ENCODE data around the gene FABP6.
A peak's percentile ranks its signal among the peaks of the same experiment; 100 is the strongest.
"Not testable (repeated sequence)": the region's sequence is repeated elsewhere in the genome, so short reads cannot be mapped to it uniquely, and the experiment has no call there.

The FABP6 gene, protein sequence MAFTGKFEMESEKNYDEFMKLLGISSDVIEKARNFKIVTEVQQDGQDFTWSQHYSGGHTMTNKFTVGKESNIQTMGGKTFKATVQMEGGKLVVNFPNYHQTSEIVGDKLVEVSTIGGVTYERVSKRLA

DNA sequence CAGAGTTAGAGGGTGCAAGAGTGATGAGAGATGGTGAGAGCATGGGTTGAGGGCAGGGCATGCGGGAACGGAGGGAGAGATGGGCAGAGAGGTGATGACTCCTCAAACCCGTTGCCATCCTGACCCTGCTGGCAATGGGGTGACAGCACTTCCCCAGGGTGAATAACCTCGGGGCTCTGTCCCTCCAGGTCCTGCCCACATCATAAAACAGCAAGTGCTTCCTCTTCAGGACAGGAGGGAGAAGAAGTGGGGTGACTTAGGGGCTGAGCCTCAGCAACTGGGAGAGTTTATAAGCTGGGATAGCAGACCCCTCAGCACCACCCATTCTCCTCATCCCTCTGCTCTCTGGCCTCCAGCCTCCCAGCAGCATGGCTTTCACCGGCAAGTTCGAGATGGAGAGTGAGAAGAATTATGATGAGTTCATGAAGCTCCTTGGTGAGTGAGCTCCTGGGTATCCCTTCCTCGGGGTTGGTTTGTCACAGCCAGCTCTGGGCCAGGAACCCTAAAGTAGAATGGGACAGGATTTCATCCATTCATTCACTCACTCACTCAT, at the start of gene FABP6:
Gene FABP6 (plus strand): TSS at position 317 of the 553 bp plus-strand sequence. CDS start 52 bp downstream, at position 369.
- DNase-seq (ENCODE audit: low spot score) = no peak

DNA sequence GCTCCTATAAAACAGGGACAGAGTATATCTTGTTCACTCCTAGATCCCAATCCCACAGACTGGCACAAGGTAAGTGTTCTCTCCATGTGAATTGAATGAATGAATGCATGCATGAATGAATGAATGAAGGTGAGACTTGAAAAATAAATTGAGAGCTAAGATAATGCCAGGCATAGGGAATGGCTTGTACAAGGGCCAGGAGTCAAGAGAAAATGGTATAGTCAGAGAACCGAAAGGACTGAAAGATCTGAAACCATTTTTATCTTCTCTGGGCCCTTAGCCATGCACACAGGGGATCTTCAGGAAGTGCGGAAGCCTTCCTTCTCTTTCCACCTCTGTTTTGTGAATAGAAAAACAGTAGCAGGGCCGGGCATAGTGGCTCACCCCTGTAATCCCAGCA, 48.4 kb upstream of the FABP6 start:
- no peak for DNase-seq (ENCODE audit: low spot score)

DNA sequence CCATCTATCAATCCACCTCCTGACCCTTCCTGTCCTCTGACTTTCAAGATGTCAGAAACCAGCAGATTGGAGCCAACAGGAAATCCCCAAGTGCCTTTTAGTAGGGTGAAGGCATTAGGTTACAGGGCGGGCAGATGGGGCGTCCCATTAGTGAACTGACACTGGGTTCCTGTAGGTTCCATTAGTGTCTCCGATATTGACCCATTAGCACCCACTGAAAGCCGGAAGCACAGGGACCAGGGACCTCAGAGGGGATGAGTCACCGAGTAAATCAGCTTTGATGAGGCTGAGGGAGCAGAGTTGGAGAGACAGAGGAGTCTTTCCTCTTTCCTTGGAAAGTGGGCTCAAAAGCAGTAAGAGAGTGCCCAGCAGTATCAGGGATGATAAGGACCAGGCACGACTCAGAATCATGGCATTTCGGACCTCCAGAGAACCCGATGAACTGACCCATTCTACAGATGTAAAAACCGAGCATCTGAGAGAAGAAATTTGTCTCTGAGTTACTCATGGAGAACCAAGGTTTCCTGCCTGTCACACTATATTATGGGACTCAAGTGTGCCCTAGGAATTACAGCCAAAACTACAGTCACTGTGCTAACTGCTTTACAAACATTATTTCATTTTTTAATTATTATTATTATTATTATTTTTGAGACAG, 47.2 kb upstream of the FABP6 start:
- DNase-seq (ENCODE audit: low spot score) = no peak

DNA sequence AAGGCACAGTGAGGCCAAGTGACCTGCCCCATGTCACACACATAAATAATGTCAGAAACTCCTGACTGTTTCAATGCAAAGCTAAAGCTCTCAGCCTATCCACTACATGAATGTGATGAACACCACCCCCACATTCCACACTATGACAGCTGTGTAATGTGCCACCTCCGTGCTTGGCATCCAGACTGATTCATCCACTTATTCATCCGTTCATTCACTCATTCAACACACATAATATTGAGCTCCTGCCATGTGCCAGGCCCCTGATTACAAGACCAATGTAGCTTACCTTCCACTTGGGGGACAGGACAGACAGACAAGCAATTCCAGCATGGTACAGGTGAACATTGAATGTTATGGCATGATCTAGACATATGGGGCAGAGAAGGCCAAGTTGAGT, 46.2 kb upstream of the FABP6 start:
- DNase-seq (ENCODE audit: low spot score) = peak; percentile 78

DNA sequence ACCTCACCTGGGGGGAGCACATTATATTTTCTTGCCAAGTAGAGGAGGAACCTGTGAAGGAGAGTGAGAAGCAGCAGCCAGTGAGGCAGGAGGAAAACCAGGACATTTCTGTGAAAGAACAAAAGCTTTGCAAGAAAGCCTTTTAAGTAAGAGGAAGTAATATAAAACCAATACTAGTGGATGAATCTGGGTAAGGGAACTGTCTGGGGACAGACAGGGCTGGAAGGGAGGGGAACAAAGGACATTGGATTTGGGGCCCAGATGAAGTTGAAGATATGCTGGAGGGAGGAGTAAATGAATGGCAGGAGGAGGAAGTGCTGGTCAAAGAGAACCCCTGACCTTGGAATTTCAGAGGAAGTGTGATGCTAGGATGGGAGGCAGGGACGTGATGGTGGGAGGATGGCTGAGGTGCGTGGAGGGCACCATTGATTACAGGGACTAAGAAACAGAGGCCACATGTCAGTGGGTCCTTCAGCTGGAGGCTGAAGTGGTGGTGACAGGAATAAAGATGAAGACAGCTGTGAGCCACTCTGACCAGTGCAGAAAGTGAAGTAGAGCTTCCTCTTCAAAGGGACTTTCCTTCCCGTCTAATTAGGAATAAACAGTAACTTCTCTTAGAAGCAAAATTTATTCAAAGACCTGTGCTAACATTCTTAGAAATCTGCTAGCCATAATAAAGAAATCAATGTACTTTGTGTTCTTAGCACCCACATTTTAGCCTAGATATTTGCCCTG, 43.5 kb upstream of the FABP6 start:
- no peak for DNase-seq (ENCODE audit: low spot score)

DNA sequence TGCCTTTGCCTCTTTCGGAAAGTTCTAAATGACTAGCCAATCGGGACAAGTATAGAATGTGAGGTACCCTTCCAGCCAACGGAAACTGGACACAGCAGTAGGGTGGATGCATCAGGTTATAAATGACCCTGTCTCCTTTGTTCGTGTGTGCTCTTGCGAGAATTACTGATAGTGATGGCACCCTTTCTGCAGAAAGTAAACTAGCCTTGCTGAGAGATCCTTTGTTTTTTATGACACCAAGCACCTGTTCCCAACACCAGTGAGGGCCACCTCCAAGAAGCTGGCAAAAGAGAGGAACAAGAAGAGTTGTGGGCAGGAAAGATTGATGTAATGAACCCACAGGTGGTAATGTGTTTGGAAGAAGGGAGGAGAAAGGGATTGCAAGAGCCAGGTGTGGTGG, 42.8 kb upstream of the FABP6 start:
- no peak for DNase-seq (ENCODE audit: low spot score)

DNA sequence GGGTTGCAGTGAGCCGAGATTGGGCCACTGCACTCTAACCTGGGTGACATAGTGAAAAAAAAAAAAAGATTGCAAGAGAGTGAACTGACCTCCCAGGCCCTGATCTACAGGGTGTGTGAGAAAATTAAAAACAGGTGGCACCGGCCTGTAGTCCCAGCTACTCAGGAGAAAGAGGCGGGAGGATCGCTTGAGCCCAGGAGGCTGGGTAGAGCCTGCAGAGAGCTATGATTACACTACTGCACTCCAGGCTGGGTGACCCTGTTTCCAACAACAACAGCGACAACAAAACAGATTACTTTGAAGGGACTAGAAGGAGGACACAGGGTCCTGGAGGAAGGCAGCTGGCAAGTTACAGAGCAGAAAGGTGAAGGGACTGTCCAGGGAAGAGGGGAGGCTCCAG, 42.2 kb upstream of the FABP6 start:
- DNase-seq (ENCODE audit: low spot score) = no peak

DNA sequence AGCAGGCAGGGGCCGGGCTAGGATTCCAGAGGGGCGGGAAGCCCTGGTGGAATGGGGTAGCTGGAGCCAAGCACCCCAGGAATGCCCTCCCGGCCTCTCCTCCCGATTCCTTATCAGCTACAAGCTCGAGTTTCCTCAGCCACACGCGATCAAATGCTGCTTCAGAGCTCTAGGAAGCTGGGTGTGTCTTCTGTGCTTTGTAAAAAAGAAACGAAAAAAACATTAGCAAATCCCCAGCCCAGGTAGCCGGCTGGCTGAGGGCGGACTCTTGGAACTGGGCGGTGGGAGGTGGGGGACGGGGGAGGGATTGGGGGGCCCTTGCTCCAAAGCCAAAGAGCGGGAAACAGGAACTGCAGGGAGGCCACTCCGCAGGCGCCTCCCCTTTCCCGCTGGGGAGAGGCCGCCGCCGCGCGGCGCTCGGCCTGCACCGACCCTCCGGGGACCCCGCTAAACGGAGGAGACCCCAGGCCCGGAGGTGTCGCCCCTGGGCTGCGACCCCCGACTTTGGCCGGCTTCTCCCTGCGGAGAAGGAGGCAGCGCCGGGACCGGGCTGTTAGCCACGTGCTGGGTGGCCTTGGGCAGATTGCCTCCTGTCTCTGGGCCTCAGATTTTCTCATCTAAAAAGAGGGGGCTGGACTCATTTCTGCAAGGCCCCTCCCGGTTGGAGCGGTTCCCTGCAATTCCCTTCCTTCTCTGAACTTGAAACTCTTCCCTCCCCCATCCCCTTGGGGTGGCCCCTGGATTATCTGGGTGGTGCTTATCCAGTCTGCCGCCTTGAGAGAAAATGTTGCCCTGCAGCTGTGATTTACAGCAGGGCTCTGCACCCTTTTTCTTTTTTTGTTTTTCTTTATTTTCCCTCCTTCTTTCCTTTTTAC, 40.9 kb upstream of the FABP6 start:
- DNase-seq (ENCODE audit: low spot score) = no peak

DNA sequence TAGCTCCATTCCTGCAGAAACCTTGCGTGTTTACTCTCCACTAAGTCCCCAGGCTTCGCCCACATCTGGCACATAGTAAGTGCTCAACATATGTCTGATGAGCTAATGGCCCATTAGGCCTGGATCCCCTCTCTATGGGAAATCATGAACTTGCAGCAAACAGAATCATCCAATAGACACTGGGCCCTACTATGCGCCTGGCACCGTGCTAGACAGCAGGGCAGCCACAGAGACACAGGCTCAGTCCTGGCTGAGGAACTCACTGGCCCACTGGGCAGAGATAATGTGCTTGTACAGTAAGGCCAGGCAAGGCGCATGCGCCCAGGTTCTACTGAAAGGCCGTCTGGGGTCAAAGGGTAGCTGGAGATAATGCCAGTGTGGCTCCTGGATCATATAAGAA, 36.9 kb upstream of the FABP6 start:
- DNase-seq (ENCODE audit: low spot score) = no peak

DNA sequence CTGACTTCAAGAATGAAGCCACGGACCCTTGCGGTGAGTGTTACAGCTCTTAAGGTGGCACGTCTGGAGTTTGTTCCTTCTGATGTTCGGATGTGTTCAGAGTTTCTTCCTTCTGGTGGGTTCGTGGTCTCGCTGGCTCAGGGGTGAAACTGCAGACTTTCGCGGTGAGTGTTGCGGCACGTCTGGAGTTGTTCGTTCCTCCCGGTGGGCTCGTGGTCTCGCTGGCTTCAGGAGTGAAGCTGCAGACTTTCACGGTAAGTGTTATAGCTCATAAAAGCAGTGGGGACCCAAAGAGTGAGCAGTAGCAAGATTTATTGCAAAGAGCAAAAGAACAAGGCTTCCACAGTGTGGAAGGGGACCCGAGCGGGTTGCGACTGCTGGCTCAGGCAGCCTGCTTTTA, 36.2 kb upstream of the FABP6 start:
- DNase-seq (ENCODE audit: low spot score) = not testable (repeated sequence)

DNA sequence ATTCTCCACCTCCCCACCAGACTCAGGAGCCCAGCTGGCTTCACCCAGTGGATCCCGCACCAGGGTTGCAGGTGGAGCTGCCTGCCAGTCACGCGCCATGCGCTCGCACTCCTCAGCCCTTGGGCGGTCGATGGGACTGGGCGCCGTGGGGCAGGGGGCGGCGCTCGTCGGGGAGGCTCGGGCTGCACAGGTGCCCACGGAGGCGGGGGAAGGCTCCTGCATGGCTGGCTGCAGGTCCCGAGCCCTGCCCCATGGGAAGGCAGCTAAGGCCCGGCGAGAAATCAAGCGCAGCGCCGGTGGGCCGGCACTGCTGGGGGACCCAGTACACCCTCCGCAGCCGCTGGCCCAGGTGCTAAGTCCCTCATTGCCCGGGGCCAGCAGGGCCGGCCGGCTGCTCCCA, 35.5 kb upstream of the FABP6 start:
- DNase-seq (ENCODE audit: low spot score) = not testable (repeated sequence)

DNA sequence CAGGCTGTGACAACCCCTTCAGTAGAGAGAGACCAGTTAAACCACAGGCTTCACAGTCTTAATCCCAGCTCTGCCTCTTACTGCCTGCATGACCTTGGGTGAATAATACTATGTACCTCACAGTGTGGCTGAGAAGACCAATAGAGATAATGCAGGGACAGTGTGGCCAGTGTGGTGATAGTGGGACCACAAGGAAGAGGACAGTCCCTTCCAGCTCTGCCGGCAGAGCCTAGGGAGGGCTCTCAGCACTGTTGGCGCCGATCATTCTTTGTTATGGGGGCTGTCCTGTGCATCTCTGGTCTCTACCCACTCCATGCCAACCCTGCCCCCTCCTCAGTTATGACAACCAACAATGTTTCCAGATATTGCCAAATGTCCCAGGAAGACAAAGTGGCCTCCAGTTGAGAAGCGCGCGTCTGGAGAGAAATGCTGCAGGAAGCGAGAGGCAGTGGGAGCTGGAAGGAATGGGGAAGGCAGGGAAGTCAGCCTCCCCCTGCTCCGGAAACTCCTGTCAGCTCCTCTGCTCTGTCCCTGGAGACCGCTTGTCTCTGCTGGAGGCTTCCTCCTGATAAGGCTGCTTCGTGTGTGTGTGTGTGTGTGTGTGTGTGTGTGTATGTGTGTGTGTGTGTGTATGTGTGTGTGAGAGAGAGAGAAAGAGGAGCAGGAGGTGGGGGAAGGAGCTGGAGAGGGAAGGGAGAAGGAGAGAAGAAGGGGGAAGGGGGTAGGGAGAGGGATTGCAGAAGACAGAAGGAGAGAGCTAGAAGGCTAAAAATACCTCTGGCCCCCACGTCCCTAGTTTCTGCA, 31.8 kb upstream of the FABP6 start:
- DNase-seq (ENCODE audit: low spot score) = no peak

DNA sequence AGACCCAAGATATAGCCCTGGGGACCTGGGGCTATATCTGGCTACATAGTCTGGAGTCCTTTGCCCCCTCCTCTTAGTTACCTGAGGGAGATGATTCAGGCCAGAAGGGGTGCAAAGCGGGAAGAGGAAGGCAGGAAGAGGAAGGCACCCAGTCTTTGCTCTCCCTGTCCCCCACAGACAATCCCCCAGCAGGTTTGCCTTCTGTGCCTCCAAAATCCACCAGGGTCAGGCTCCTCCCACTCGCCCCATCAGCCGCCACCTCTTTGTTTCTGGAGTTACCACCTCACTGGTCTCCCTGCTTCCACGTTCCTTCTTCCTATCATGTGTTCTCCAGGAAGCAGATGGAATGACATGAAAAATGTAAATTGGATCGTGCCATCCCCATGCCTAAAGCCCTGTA, 31.2 kb upstream of the FABP6 start:
- no peak for DNase-seq (ENCODE audit: low spot score)

DNA sequence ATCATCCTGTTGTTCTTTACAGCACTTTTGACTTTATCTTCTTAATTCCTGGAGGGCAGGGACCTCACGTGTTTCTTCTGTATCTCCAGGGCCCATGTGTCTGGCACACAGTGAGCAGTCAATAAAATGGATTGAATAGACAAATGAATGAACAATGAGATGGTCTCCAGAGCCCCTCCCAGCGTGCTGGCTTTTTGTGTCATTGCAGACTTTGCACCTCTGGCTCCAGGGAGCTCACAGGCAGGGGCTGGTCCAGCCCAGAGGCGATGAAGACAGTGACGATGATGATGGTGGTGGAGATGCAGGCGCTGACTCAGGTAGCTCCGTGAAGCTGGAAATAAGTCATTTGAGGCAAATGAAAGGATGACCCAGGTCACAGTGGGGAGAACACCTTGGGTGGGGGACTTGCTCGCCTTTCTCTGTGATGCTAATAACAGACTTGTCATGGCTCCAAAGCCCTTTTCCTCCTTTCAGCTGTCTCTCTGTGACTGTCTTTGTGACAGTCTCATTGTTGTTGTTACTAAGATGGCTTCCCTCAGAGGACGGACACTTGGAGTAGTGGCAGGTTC, 30.4 kb upstream of the FABP6 start:
- DNase-seq (ENCODE audit: low spot score) = no peak

DNA sequence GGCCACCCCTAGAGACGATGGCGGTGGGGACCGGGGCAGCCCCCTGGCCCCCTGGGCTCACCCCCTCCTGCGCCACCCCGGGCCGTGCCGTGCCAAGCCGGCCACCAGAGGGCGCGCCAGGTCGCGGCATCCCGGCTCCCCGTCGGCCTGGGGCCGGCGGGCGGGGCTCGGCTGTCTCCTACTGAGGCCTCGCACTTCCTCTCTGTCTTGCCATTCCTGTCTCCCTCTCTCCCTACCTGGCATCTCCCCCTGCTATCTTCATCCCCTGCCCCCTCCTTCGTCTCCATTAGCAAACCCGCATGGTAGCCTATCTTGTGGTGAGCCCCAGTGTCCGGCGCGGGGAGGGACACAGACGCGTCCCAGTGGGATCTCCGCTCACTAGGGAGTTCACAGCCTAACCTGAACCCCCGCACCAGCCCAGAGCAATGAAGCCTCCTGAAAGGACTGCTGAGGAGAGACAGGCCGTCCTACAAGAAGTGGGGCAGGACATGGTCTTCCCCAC, 29.8 kb upstream of the FABP6 start:
- peak; percentile 73 for DNase-seq (ENCODE audit: low spot score)

DNA sequence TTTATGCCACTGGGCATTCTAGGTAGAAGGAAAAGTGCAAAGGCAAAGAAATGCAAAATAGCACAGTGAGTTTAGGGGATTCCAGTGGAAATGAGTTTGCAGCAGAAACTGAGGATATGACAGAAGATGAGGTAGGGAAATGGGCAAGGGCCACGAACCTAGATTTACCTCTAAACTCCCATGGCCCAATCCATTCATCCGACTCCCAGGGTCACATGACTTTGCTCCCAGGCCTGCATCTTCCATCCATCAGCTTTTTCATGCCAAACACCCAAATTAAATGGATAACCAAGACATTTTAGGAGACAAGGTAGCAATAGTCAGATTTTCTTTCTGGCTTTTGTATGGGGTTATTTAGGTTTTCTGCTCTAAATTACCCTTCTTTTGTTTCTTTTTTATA, 22.2 kb upstream of the FABP6 start:
- no peak for DNase-seq (ENCODE audit: low spot score)

DNA sequence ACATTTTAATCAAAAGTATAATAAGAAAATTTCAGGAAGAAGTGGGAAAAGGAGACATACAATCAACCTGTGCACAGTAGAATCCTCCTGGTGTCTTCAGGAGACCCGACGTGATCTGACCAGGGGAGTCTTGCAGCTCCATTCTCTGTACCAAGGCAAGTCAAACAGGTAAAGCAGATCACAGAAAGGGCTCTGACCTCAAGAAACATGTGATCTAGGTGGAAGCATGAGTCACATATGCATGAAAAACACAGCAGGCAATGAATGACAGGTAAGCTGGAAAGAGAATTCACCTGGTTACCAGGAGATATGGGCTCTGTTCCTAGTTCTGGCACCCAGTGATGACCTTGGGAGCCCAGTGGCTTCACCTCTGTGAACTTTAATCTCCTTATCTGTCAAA, 19.4 kb upstream of the FABP6 start:
- DNase-seq (ENCODE audit: low spot score) = no peak

DNA sequence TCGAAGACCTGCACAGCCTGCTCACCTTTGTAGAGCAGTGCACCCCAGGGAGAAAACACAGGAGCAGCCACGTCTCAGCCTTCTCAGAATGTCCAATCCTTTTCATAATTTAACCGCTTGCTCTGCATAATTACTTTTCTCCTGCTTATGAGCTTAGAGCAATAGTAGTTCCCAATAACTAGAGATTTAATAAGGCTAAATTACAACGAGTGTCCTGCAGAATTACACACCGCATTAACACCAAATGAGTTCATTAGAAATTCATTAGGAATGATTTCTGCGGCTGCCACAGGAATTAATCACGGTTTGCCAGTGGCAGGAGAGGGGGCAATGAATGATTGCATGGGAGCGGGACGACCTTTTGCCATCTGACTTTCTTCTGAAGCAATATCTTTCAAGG, 18.7 kb upstream of the FABP6 start:
- DNase-seq (ENCODE audit: low spot score) = no peak

DNA sequence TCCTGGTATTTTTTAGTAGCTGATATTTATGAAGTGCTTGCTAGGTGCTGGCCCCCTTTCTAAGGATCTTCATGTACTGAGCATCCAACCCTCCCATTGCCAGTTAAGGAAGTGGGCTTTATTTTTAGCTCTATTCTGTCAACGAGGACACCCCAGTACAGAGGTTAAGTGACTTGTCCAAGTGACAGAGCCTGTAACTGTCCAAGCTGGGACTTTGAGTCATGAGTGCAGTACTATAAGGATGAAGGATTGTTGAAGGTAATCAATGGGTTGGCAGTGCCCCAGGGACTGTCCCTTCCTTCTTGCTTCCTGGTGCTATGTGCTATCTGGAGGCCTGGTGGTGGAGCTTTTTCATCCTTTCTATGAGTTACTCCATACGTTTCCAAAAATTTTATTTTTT, 18.0 kb upstream of the FABP6 start:
- DNase-seq (ENCODE audit: low spot score) = no peak

DNA sequence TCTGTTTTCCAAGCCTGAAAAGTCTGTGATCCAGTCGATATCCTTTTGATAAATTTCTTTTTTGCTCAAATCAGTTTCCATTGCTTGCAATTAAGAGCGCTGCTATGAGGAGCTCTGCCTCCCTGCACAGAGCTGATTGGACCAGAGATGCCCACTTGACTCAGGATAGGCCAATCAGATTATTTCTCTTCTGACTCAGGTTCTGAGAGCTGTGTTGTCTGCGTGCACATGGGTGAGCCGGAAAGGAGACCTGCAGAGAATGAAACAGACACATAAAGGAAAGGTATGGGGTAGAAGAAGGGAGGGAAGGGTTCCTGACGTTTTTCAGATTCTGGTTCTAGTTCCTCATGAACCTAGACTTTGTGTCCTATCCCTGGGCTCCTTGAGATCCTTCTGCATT, 15.8 kb upstream of the FABP6 start:
- DNase-seq (ENCODE audit: low spot score) = peak; percentile 13

DNA sequence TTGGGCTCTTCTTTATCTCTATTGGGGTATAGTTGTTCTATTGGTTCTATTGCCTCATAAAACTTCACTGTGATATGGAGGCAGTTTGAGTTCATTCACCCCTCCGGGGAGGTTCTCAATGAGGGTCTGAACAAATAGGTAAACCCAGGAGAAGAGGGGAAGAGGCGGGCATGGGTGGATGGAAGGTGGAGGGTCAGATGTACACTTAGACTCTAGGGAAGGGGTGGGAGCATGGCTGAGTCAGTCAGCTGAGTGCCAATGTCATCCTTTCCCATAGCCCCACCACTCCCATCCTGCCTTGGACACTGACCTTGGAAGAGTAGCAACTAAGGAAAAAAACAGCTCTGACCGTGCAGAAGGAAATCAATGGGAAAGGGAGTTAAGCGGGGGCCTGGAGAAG, 9.9 kb upstream of the FABP6 start:
- DNase-seq (ENCODE audit: low spot score) = no peak
